Left ventricle myocardium inferior (tissue), 1 donor: Measurements from ENCODE around the gene SNRNP200. TPM values are rescaled to one million over a fixed set of nuclear protein-coding genes. Genes with fewer than 3 reads are reported as not detected.
A peak's percentile ranks its signal among the peaks of the same experiment; 100 is the strongest.

Experiments
- DNase-seq: peaks from one replicate; pipeline ENCODE4 v3.0.0-alpha.2; 2020
- H3K27ac ChIP-seq: fragments of 200-600 bp; replicated peaks from 2 replicates; pipeline ENCODE4 v1.8.0; 2021
- H3K27me3 ChIP-seq: fragments of 200-600 bp; 2 replicates; pipeline ENCODE4 v1.8.0; 2021; ENCODE audit warnings: low read depth
- H3K36me3 ChIP-seq: fragments of 200-600 bp; 2 replicates; pipeline ENCODE4 v1.8.0; 2021
- H3K4me1 ChIP-seq: fragments of 200-600 bp; 2 replicates; pipeline ENCODE4 v1.8.0; 2021
- H3K4me3 ChIP-seq: fragments of 200-600 bp; 2 replicates; pipeline ENCODE4 v1.8.0; 2021; ENCODE audit warnings: mild to moderate bottlenecking, moderate library complexity
- H3K9me3 ChIP-seq: fragments of 200-600 bp; replicated peaks from 2 replicates; pipeline ENCODE4 v1.8.0; 2021
- CTCF ChIP-seq: fragments of 200-600 bp; IDR thresholded peaks from 2 replicates; pipeline ENCODE4 v1.8.0; 2021; ENCODE audit warnings: antibody characterized with exemption, mild to moderate bottlenecking, borderline replicate concordance
- intact Hi-C: fragments of 100-400 bp; cut with micrococcal nuclease; formaldehyde crosslinking; loops from one replicate; pipeline ENCODE4 v1.11.0; 2022
- total RNA-seq: library from RNA; stranded (reverse); fragmentation: NEBNext Ultra II Directional; extraction: Animal tissue kit (Norgen Biotek cat#: 25700); gene quantifications from one replicate; pipeline ENCODE4 v1.2.1, GENCODE V29; 2021
- donor health status: DM: no; HTN: yes; CAD: no; lungs with severe emphysema.

Gene SNRNP200
- total RNA-seq, 1 donor from 2014 or later, result 54.8 TPM

GRCh38 chr2:96251721-96252292 lies 53.5 kb downstream of the SNRNP200 start:
- peak; percentile 49 for DNase-seq
- Histone ChIP-seq H3K36me3 (peaks cover 52% of the 10 kb centered on the region), H3K9me3 (no peaks in the 10 kb centered on the region), H3K27me3 (no peaks in the 10 kb centered on the region), H3K4me1 (peaks cover 85% of the 10 kb centered on the region), H3K4me3 (no peak overlapping the region), H3K27ac (peak overlapping the region; percentile 96)
- no peak for TF ChIP-seq CTCF
- intact Hi-C loops, result no loop called here

GRCh38 chr2:96250188-96250587 lies 55.2 kb downstream of the SNRNP200 start:
- Histone ChIP-seq H3K4me3 (no peak overlapping the region), H3K4me1 (peaks cover 80% of the 10 kb centered on the region), H3K27me3 (no peaks in the 10 kb centered on the region), H3K9me3 (no peaks in the 10 kb centered on the region), H3K27ac (peak overlapping the region; percentile 96), H3K36me3 (peaks cover 36% of the 10 kb centered on the region)
- intact Hi-C loops, result no loop called here
- no peak for TF ChIP-seq CTCF
- DNase-seq, result no peak

- H3K4me3 ChIP-seq, result no peak overlapping the region
- H3K27ac ChIP-seq, result peak overlapping the region; percentile 96
- no peaks in the 10 kb centered on the region for H3K9me3 ChIP-seq
- H3K4me1 ChIP-seq, result peaks cover 74% of the 10 kb centered on the region
- no peak for TF ChIP-seq CTCF
- DNase-seq, result no peak
- H3K27me3 ChIP-seq, result no peaks in the 10 kb centered on the region
- intact Hi-C loops, result no loop called here
- H3K36me3 ChIP-seq, result peaks cover 30% of the 10 kb centered on the region
These were observed 55.7 kb downstream of the SNRNP200 start for GRCh38 chr2:96249654-96250053.

- Histone ChIP-seq H3K27ac (no peak overlapping the region), H3K9me3 (no peaks in the 10 kb centered on the region), H3K27me3 (no peaks in the 10 kb centered on the region), H3K36me3 (peaks cover 20% of the 10 kb centered on the region), H3K4me1 (peaks cover 64% of the 10 kb centered on the region), H3K4me3 (no peak overlapping the region)
- no peak for DNase-seq
- no peak for TF ChIP-seq CTCF
- intact Hi-C loops, result no loop called here
These were observed 56.7 kb downstream of the SNRNP200 start for GRCh38 chr2:96248624-96249023.

GRCh38 chr2:96247896-96248295 lies 57.5 kb downstream of the SNRNP200 start:
- Histone ChIP-seq H3K9me3 (no peaks in the 10 kb centered on the region), H3K4me3 (no peak overlapping the region), H3K36me3 (peaks cover 13% of the 10 kb centered on the region), H3K27ac (no peak overlapping the region), H3K4me1 (peaks cover 58% of the 10 kb centered on the region), H3K27me3 (no peaks in the 10 kb centered on the region)
- intact Hi-C loops, result no loop called here
- DNase-seq, result no peak
- no peak for TF ChIP-seq CTCF
